Stimulated activated CD4-positive, alpha-beta T cell treated with anti-CD3 and anti-CD28 coated beads, TNF-alpha, amount 100 ng/mL, for 1 hour (primary cell): ENCODE measurements around the gene PITPNC1.
"Not testable (repeated sequence)": the region's sequence is repeated elsewhere in the genome, so short reads cannot be mapped to it uniquely, and the experiment has no call there.

Source experiments
- DNase-seq, 3 donors: peaks; one replicate each; pipeline ENCODE4 v3.0.0-alpha.2; 2020; ENCODE audit warnings: low read depth in 3 of 3, low spot score in 1 of 3

Gene PITPNC1

DNA sequence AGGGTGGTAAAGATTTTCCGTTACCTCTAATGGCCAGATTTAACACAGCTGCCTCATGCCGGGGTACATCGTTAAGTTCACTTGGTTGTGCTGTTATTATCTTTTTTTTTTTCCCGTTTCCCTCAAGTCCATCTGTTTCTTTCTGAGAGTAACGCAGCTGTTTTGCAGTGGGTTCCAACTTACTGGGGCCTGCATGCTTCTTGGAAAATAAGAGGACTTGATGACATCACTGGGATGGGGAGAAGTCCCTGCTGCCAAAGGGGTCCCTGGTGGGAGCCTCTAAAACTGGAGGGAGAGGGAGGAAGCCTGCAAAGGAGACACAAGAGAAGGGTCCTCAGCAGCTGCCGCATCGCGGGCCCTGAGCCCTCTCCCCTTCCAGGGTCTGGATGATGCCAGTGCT is 262.9 kb downstream of the PITPNC1 start:
- no peak for DNase-seq

DNA sequence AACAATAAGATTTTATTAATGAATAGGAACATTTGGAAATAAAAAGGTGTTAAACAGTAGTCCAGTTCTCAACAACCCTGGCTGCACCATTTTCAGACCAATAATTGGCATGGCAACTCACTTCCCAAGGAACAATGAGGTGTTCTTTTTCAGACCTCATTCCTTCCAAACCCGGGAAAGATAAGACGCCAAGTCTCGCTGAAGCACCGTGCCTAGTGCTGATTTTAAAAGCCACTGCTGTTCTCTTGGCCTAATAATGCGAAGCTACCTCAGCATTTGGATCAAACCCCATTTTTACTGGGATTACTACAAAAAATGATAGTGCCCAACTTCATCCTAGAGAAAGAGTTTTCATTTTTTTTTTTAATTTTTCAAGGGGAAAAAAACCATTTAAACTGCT is 265.4 kb downstream of the PITPNC1 start:
- no peak for DNase-seq

DNA sequence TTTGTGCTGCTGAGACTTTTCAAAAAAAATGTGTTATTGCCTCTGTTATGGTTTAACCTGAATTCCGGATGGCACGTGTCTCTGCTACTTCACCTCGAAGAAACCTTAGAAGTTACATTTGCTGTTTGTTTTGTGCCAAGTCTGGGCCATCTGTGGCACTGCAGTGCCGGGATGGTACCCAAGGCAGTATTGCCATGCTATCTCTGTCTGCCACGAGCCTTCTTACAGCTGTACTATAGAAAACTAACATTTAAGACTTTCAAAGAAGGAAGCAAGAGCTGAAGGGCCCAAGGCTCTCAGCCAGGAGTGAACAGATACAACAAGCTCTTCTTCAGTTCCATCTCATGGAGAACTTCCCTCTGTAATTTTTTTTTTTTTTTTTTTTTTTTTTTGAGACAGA is 267.0 kb downstream of the PITPNC1 start:
- no peak for DNase-seq

DNA sequence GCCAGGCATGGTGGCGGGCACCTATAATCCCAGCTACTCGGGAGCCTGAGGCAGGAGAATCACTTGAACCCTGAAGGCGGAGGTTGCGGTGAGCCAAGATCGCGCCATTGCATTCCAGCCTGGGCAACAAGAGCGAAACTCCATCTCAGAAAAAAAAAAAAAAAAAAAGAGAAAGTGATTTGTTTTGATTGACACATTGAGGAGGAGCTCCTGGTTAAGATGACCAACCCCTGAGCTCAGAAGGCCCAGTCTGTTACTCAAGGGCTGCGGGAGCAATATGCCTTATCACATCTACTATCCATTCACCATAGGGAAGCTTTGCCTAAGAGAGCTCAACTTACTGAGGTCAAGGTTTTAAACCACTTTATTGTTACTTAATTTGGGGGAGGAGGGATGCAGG is 268.1 kb downstream of the PITPNC1 start:
- not testable (repeated sequence) for DNase-seq

DNA sequence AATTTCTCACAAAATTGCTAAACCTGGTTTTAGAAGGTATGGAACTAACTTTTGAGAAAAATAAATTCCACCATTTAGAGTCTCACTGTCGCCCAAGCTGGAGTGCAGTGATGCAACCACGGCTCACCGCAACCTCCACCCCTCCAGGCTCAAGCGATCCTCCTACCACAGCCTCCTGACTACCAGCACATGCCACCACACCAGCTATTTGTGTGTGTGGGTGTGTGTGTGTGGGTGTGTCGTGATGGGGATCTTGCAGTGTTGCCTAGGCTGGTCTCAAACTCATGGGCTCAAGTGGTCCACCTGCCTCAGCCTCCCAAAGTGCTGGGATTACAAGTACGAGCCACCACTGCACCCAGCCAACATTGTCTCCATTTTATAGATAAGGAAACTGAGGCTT is 269.4 kb downstream of the PITPNC1 start:
- no peak for DNase-seq

DNA sequence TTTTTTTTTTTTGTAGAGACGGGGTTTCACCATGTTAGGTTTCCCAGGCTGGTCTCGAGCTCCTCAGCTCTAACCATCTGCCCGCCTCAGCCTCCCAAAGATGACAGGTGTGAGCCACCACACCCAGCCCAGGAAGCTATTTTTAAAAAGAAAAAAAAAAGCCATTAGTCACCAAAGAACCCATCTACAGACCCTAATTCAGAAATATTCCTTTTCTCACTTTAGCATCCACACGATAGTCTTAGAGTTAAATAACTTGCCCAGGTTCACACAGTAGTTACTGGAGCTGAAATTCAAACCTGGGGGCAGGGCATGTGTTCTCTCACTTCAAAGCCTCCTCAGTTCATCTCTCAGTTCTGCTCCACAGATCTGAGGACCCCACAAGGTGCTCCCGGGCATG is 270.4 kb downstream of the PITPNC1 start:
- DNase-seq = no peak

DNA sequence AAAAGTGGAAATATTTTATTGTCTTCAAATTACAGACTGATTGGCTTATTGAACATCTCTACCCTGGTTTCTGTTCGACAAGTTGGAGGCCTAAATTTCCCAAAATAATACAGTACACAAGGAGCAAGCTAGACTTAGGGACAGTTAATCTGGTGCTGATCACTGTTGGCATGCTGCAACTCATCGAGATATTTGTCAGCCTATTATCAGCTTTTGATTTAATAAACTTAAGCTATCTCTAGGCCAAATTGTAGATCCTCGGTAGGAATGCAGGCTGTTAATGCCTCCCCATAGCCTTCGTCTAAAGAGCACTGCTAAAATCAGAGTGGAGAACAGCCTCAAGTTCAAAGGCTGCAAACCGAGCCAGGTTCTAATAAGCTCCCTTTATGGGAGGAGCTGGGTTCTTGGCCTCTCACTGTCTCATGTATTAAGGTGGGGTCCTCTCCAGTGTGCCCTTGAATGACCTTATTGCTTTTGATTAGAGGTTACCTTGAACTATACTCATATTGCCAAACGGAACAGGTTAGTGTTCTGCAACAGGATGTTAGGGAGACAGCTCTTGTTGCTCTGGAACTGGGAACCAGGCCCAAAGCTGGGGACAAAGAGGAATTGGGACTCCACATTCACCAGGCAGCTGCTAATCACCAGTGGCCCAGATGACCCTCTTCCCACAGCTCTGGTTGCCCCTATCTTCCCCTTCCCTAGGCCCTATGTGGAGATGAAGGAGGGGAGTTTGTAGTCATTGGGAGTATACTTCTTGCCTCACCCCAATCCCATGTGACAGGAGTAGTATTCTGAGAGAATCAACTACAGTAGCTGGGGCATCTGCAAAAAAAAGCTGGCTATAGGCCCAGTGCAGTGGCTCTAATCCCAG is 271.2 kb downstream of the PITPNC1 start:
- no peak for DNase-seq

DNA sequence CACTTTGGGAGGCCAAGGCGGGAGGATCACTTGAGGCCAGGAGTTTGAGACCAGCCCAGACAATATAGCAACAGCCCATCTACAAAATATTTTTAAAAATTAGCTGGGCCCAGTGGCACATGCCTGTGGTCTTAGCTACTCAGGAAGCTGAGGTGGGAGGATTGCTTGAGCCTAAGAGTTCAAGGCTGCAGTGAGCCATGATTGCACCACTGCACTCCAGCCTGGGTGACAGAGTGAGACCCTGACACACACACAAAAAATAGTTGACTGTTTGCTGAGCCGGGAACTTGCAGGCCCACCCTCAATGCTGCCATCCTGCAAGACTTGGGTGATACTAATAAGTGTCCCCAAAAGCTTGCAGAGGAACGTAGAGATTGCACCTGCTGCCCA is 271.8 kb downstream of the PITPNC1 start:
- not testable (repeated sequence) for DNase-seq

DNA sequence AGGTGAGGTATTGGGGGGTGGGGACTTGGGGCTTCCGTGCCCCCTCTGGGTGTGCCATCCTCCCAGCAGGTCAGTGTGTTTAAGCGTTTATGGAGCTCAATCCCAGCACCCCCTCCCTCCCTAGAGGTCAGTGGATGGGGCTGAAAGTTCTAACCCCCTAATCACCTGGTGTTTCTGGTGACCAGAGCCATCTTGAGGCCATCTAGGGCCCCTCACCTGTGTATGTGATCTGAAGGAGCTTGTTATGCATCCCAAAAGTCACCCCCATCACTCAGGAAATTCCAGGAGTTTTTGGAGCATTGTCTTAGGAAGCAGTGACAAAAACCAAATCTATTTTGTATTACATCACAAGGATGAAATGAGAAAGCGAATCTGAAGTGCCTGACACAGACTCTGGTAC is 272.8 kb downstream of the PITPNC1 start:
- no peak for DNase-seq

DNA sequence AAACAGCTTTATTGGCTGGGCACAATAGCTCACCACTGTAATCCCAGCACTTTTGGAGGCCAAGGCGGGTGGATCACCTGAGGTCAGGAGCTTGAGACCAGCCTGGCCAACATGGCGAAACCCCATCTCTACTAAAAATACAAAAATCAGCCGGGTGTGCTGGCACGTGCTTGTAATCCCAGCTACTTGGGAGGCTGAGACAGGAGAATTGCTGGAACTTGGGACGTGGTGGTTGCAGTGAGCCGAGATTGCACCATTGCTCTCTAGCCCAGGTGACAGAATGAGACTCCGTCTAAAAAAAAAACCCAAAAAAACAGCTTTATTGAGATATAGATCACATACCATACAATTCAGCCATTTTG is 274.1 kb downstream of the PITPNC1 start:
- not testable (repeated sequence) for DNase-seq

DNA sequence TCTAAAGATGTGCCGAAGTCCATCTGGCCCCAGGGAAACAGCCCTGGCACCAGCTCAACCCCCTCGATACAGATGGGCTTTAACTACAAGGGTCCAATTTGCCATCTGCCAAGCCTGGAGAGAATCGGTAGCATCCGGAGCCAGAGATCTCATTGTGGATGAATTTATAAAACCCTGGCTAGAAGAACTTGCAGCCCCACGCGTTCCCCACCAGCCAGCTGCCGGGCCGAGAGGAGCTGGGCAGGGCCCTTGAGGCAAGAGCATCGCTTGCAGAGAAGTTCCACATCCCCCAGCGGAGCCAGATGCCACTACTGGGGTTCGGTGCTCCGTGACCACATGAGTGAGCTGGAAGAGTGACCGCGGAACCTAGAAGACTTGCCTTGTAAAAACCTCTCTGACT is 275.4 kb downstream of the PITPNC1 start:
- no peak for DNase-seq

DNA sequence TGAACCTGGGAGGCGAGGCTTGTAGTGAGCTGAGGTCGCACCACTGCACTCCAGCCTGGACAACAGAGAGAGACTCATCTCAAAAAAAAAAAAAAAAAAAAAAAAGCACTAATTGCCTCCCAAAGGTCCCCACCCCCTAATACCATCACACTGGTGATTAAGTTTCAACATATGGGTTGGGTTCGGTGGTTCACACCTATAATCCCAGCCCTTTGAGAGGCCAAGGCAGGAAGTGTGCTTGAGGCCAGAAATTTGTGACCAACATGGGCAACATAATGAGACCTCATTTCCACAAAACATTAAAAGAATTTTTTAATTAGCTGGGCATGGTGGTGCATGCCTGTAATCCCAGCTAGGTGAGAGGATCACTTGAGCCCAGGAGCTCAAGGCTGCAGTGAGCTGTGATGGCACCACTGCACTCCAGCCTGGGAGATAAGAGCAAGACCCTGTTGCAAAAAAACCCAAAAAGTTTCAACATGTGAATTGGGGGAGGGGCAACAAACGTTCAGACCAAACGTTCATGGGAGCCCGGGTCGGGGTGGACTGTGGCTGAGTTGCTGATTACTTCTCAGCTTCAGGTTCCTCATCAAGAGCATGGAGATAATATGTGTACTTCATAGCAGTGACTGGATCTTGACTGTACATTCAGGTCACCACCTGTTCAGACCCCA is 278.5 kb downstream of the PITPNC1 start:
- no peak for DNase-seq

DNA sequence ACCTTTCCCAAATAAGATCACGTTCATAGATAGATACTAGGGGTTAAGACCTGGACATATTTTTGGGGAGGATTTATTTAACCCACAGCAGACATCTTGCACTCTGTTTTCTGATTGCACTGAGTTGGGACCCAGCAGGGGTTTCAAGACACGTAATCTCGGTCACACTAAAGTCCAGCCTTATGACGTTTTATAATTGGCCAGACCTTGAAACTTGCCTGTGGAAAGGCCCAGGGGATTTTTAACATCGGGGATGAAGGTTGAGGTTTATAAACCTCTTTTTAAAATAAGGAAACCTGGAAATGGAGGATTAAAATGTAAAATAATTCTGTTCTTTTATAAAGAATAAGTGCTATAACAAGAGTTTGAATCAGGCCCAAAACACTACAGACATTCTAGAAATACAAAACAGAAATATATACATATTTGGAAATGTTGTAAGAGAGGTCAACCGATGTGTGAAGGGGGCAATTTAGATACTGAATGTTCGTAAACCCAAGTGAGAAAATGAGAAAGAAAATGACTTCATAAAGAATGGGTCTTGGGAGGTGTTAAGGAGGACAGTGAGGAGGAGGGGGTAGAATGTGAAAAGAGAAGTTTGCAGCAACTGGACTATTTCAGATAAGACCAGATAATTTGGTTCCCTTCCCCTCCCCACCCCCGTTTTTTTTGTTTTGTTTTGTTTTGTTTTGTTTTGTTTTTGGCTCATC is 279.6 kb downstream of the PITPNC1 start:
- no peak for DNase-seq

DNA sequence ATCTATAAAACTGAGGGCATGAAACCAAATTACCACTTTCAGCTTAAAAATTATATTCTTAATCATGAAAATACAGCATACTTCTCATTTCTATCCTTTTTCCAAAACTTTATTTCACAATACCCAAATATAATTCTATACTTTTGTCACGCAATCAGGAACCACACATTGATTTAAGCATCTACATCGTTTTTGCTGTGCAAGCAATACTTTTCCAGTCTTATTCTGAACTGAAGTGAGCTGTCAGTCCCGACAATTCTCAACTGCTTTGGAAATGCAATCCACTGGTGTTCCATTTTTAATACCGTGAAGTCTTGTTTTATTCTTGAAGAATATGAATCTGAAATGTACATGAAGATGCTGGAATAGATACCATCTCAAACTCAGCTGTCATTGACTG is 280.5 kb downstream of the PITPNC1 start:
- no peak for DNase-seq

DNA sequence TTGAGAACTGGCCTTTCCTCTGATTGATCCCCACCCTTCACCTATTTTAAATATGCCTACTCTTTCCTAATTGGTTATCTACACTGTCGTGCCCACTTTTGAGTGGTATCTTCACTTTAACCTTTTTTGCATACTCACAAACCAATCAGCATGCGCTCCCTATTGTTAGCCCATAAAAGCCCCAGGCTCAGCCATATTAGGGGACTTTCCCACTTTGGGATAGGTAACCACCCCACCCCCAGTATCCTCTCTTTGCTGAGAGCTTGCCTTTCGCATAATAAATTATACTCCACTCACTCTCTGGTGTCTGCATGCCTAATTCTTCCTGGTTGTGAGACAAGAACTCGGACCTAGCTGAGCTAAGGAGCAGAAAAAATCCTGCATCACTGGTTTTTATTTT is 281.2 kb downstream of the PITPNC1 start:
- no peak for DNase-seq

DNA sequence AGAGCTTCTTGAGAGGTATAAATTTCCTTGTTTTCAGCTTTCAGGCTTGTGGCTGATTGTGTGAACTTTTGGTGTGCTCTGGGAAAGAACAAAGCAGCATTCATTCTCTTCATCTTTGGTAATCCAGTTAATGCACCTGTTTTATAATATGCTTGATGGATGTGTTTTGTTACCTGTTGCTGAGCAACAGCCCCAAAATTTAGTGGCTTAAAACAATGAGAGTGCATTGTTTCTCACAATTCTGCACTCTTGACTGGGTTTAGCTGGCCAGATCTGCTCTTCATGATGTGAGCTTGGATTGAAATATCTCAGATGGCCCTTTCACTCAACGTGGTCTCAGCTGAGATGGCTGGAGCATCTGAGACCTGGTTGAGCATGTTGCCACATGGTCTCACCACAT is 281.9 kb downstream of the PITPNC1 start:
- no peak for DNase-seq

DNA sequence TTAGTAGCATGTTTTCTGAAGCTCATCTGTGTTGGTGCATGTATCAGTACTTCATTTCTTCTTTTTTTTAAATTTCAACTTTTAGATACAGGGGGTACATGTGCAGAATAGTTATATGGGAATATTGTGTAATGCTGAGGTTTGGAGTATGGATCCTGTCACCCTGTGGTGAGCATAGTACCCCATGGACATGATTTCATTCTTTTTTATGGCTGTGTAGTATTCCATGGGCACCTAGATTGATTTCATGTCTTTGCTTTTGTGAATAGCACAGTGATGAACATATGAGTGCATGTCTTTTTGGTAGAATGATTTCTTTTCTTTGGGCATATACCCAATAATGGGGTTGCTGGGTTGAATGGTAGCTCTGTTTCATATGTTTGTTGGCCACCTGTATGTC is 285.6 kb downstream of the PITPNC1 start:
- DNase-seq = no peak

DNA sequence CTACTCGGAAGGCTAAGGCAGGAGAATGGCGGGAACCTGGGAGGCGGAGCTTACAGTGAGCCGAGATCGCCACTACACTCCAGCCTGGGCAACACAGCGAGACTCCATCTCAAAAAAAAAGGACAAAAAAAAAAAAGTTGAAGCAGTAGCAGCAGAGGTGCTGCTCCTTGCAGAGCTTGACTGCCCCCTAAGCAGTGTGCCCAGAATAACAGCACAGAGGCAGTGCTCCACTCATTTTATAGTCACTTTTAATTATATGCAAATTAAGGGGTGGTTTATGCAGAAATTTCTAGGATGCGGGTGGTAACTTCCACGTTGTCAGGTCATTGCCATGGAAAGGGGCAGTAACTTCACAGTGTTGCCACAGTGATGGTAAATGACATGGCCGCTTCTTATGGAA is 286.4 kb downstream of the PITPNC1 start:
- DNase-seq = no peak

DNA sequence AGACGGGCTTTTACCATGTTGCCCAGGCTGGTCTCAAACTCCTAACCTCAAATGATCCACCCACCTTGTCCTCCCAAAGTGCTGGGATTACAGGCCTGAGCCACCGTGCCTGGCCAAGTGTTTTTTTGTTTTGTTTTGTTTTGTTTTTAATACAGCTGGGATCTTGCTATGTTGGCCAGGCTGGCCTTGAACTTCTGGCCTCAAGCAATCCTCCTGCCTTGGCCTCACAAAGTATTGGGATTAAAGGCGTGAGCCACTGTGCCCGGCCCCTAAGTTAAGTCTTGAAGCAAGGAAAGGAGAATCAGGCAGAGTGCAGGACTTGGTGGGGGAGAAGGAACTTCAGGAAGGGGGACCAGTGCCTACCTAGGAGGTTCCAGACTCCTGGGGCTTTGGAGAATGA is 288.9 kb downstream of the PITPNC1 start:
- no peak for DNase-seq

DNA sequence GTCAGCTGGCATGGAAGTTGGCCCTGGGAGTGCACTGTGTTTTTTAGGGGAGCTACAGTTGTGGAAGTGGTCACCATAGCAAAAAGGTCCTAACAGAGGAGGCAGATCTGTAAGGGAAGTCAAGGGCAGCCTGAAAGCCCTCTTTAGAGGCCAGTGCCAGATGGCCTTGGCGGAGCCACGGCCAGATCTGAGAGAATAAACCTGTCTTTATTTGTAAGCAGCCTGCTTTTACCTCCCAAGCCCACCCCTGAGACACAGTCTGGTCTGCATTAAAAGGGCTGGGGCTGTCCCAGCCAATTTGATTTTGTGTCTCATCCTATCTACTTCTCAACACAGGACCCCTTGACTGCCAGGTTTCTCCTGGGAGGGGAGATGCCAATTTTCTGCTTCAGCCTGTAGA is 289.6 kb downstream of the PITPNC1 start:
- no peak for DNase-seq

DNA sequence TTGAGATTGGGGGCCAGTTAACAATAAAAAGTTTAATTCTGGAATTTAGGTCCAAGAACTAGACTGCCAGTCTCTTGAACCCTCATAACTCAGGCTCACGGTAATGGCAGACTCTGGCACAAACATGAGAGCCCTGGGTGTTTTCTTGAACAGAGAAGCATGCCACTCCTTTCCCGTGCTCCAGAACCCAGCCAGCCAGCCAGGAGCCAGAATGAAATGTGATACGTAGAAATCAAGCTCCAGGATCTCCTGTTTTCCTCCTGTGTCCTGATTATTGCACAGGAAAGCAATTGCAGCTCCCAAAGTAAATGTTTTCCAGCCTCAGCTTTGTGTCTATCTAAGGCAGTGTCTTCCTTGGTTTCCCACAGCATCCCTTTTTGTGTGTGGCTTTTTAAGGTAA is 294.4 kb downstream of the PITPNC1 start:
- no peak for DNase-seq
